Fibroblast of lung (primary cell): ENCODE measurements around the gene RTCA. TPM values are rescaled to one million over a fixed set of nuclear protein-coding genes. Genes with fewer than 3 reads are reported as not detected.
A peak's percentile ranks its signal among the peaks of the same experiment; 100 is the strongest.

ENCODE experiments used
- DNase-seq, 2 donors: peaks; one replicate each; pipeline versions ENCODE4 v3.0.0 to v3.0.0-alpha.2; 2010; ENCODE audit warnings: low read depth in 2 of 2
- H2AFZ ChIP-seq: 2 replicates; pipeline ENCODE4 v1.5.1; 2012; ENCODE audit warnings: low read length, control low read depth, inconsistent platforms
- H3K27ac ChIP-seq: 2 replicates; pipeline ENCODE4 v1.5.1; 2011; ENCODE audit warnings: low read length, control low read depth; ENCODE audit not compliant: insufficient read depth
- H3K27me3 ChIP-seq: 2 replicates; pipeline ENCODE4 v1.5.1; 2011; ENCODE audit warnings: mild to moderate bottlenecking, low read length; ENCODE audit not compliant: control insufficient read depth, insufficient read depth
- H3K36me3 ChIP-seq: 2 replicates; pipeline ENCODE4 v1.5.1; 2011; ENCODE audit warnings: low read length; ENCODE audit not compliant: control insufficient read depth, insufficient read depth
- H3K4me1 ChIP-seq: 2 replicates; pipeline ENCODE4 v1.5.1; 2011; ENCODE audit warnings: low read length; ENCODE audit not compliant: control insufficient read depth, insufficient read depth; ENCODE audit errors: extremely low read depth
- H3K4me2 ChIP-seq: 2 replicates; pipeline ENCODE4 v1.5.1; 2011; ENCODE audit warnings: low read length, control low read depth; ENCODE audit not compliant: insufficient read depth; ENCODE audit errors: extremely low read depth
- H3K4me3 ChIP-seq, 4 experiments: fragments of 200-600 bp in 1 of 4; sonication (generic) in 1 of 4; replicated peaks in 1 of 4; 2 replicates each; pipeline ENCODE4 v1.5.1; 2011 to 2016; ENCODE audit warnings: low read length in 4 of 4, low read depth in 3 of 4, mild to moderate bottlenecking in 3 of 4, control low read depth in 2 of 4, inconsistent platforms in 1 of 4, mixed read lengths in 1 of 4; ENCODE audit not compliant: insufficient read depth in 1 of 4; ENCODE audit errors: control extremely low read depth in 1 of 4
- H3K79me2 ChIP-seq: 2 replicates; pipeline ENCODE4 v1.5.1; 2012; ENCODE audit warnings: mild to moderate bottlenecking, low read length, inconsistent platforms; ENCODE audit not compliant: control insufficient read depth, insufficient read depth
- H3K9ac ChIP-seq: 2 replicates; pipeline ENCODE4 v1.5.1; 2011; ENCODE audit warnings: mild to moderate bottlenecking, low read length, control low read depth; ENCODE audit not compliant: insufficient read depth
- H3K9me3 ChIP-seq: 2 replicates; pipeline ENCODE4 v1.5.1; 2012; ENCODE audit warnings: low read depth, low read length; ENCODE audit not compliant: control insufficient read depth, insufficient read depth
- H4K20me1 ChIP-seq: 2 replicates; pipeline ENCODE4 v1.5.1; 2011; ENCODE audit warnings: low read length; ENCODE audit not compliant: control insufficient read depth, insufficient read depth; ENCODE audit errors: extremely low read depth
- EZH2 ChIP-seq: IDR thresholded peaks from 2 replicates; pipeline ENCODE4 v1.5.1; 2012; ENCODE audit warnings: low read length, control low read depth, mild to moderate bottlenecking; ENCODE audit errors: missing control alignments
- polyA plus RNA-seq, 2 donors: library from polyadenylated mRNA; depleted of rRNA in 1 of 2; stranded (reverse) in 1 of 2; unstranded in 1 of 2; fragments of >200 nt; gene quantifications; 2 replicates each; pipeline ENCODE4 v1.2.1, GENCODE V29; 2011 to 2012; ENCODE audit warnings: missing spikeins in 1 of 2
- total RNA-seq: library from RNA; depleted of rRNA; stranded (reverse); fragments of >200 nt; gene quantifications from 2 replicates; pipeline ENCODE4 v1.2.1, GENCODE V29; 2014
- TF ChIP-seq, protein P1 (sequence below), 2 donors: IDR thresholded peaks in 1 of 2; conservative IDR thresholded peaks in 1 of 2; 1 replicate in 1 of 2; 2 replicates in 1 of 2; pipeline ENCODE4 v1.5.1; 2011 to 2012; ENCODE audit warnings: low read length in 2 of 2, control low read depth in 1 of 2, inconsistent platforms in 1 of 2, low read depth in 1 of 2, mild to moderate bottlenecking in 1 of 2

The RTCA gene
- total and polyA plus RNA-seq, 2 donors (not counting 1 experiment from before 2014, with no cell fraction given), result 39.2 to 45.9 TPM

DNA sequence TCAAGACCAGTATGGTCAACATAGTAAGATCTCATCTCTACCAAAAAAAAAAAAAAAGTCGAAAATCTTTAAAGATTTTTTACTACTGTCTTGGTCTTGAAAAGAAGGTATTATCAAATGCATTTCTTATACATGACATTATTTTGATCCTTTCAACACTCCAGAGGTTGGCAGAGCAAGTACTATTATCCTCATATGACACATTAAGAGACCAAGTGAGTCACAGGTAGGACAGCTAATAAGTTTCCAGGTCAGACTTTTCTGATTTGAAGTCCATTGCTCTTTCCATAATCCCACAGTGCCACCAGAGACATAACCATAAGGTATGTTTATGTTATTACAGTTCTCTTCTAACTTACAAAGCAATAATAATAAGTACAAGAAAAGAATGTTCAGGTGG, 31.6 kb upstream of the RTCA start:
- Histone ChIP-seq H3K4me2 (no peak overlapping the region), H2AFZ (no peak overlapping the region), H3K4me1 (no peaks in the 10 kb centered on the region), H3K27me3 (no peaks in the 10 kb centered on the region), H3K79me2 (no peaks in the 10 kb centered on the region), H3K9me3 (no peaks in the 10 kb centered on the region), H3K36me3 (no peaks in the 10 kb centered on the region), H3K27ac (no peak overlapping the region), H4K20me1 (no peaks in the 10 kb centered on the region), H3K4me3 (no peak overlapping the region), H3K9ac (no peak overlapping the region)
- TF ChIP-seq, protein P1, sequence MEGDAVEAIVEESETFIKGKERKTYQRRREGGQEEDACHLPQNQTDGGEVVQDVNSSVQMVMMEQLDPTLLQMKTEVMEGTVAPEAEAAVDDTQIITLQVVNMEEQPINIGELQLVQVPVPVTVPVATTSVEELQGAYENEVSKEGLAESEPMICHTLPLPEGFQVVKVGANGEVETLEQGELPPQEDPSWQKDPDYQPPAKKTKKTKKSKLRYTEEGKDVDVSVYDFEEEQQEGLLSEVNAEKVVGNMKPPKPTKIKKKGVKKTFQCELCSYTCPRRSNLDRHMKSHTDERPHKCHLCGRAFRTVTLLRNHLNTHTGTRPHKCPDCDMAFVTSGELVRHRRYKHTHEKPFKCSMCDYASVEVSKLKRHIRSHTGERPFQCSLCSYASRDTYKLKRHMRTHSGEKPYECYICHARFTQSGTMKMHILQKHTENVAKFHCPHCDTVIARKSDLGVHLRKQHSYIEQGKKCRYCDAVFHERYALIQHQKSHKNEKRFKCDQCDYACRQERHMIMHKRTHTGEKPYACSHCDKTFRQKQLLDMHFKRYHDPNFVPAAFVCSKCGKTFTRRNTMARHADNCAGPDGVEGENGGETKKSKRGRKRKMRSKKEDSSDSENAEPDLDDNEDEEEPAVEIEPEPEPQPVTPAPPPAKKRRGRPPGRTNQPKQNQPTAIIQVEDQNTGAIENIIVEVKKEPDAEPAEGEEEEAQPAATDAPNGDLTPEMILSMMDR (conservative IDR thresholded peaks at IDR 0.05 in 1 of 2, IDR thresholded peaks at IDR 0.05 in 1 of 2; ENCODE audit: low read depth in 1 of 2, low read length in 2 of 2), result no peak
- TF ChIP-seq EZH2, result no peak
- DNase-seq, result no peak

DNA sequence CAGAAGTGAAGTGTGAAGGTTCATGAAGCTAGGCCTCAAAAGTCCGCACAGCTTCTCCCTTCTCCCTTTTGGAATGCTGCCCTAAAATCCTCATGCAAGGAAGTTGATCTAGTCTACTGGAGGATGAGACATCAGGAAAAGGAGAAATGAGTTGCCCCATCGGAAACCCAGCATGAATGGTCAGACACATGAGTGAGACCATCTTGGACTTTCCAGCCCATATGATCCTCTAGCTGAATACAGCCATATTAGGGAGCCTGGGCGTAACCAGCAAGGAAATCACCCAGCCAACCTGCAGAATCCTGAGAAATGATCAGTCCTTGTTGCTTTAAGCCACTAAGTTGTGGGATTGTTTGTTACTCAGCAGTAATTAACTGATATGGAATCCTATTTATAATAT, 28.9 kb upstream of the RTCA start:
- Histone ChIP-seq H3K27me3 (no peaks in the 10 kb centered on the region), H3K36me3 (no peaks in the 10 kb centered on the region), H3K4me1 (no peaks in the 10 kb centered on the region), H3K9ac (no peak overlapping the region), H3K4me3 (no peak overlapping the region), H3K4me2 (no peak overlapping the region), H2AFZ (no peak overlapping the region), H3K79me2 (no peaks in the 10 kb centered on the region), H3K9me3 (no peaks in the 10 kb centered on the region), H4K20me1 (no peaks in the 10 kb centered on the region), H3K27ac (no peak overlapping the region)
- no peak for DNase-seq
- no peak for TF ChIP-seq EZH2
- TF ChIP-seq, protein P1 (conservative IDR thresholded peaks at IDR 0.05 in 1 of 2, IDR thresholded peaks at IDR 0.05 in 1 of 2; ENCODE audit: low read depth in 1 of 2, low read length in 2 of 2), result no peak

DNA sequence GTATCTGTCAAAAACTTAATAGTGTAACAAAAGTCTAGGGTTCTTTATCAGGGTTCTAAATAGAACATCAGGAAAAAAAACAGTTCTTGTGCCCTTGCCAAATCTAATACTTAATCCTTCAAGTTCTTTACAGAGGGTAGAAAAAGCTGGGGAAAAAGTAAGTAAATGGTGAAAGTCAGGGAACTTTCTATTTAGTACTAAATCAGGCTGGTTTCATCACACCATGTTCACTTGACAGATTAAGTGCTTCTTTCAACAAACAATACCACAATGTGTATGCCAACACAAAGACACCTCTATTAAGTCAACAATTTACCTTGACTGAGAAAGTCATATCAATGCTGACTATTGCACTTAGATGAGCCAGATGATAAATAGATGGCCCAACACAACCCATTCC, 26.1 kb upstream of the RTCA start:
- no peaks in the 10 kb centered on the region for H3K27me3 ChIP-seq
- DNase-seq, result peak in 1 of 2 donors; percentile 34
- no peaks in the 10 kb centered on the region for H3K4me1 ChIP-seq
- no peaks in the 10 kb centered on the region for H3K36me3 ChIP-seq
- no peaks in the 10 kb centered on the region for H3K9me3 ChIP-seq
- no peak overlapping the region for H2AFZ ChIP-seq
- no peaks in the 10 kb centered on the region for H3K79me2 ChIP-seq
- H3K4me3 ChIP-seq, result no peak overlapping the region
- no peak overlapping the region for H3K27ac ChIP-seq
- TF ChIP-seq, protein P1 (conservative IDR thresholded peaks at IDR 0.05 in 1 of 2, IDR thresholded peaks at IDR 0.05 in 1 of 2; ENCODE audit: low read depth in 1 of 2, low read length in 2 of 2), result no peak
- no peak for TF ChIP-seq EZH2
- H4K20me1 ChIP-seq, result no peaks in the 10 kb centered on the region
- no peak overlapping the region for H3K9ac ChIP-seq
- H3K4me2 ChIP-seq, result no peak overlapping the region
